Measurements from ENCODE around the gene ZBTB32.
"Not testable (repeated sequence)": the region's sequence is repeated elsewhere in the genome, so short reads cannot be mapped to it uniquely, and the experiment has no call there.

Gene ZBTB32

DNA sequence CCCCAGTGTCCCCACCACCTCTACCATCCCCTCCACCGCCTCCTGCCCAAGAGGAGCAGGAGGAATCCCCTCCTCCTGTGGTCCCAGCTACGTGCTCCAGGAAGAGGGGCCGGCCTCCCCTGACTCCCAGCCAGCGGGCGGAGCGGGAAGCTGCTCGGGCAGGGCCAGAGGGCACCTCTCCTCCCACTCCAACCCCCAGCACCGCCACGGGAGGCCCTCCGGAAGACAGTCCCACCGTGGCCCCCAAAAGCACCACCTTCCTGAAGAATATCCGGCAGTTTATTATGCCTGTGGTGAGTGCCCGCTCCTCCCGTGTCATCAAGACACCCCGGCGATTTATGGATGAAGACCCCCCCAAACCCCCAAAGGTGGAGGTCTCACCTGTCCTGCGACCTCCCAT is 16.3 kb downstream of the ZBTB32 start:
- DNase-seq: no peak
- TF ChIP-seq POLR2A (IDR thresholded peaks at IDR 0.05; ENCODE audit: low read length) (no peak), GATA1 (IDR thresholded peaks at IDR 0.05; ENCODE audit: low read depth, low read length) (no peak)

DNA sequence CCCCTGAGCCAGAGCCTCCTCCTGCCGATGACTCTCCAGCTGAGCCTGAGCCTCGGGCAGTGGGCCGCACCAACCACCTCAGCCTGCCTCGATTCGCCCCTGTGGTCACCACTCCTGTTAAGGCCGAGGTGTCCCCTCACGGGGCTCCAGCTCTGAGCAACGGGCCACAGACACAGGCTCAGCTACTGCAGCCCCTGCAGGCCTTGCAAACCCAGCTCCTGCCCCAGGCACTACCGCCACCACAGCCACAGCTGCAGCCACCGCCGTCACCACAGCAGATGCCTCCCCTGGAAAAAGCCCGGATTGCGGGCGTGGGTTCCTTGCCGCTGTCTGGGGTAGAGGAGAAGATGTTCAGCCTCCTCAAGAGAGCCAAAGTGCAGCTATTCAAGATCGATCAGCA is 17.0 kb downstream of the ZBTB32 start:
- DNase-seq: no peak

DNA sequence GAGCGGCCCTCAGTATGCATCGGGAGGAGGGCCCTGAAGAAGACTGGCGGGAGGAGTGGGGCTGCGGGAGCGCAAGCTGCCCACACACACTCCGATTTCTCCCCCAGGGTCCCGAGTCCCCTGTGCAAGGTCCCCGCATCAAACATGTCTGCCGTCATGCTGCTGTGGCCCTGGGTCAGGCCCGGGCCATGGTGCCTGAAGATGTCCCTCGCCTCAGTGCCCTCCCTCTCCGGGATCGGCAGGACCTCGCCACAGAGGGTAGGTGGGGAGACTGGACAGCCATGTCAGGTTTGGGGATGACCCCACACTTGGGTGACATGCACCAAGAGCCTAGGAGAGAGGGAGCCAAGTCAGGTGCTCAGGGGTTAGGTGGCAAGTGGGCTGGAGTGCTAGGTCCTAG is 18.1 kb downstream of the ZBTB32 start:
- no peak for DNase-seq
- TF ChIP-seq POLR2A (IDR thresholded peaks at IDR 0.05; ENCODE audit: low read length) (no peak), GATA1 (IDR thresholded peaks at IDR 0.05; ENCODE audit: low read depth, low read length) (no peak)

More for the DNA sequence above, 17.0 kb downstream of the ZBTB32 start:
- no peak for TF ChIP-seq GATA1 (IDR thresholded peaks at IDR 0.05; ENCODE audit: low read depth, low read length)
- no peak for TF ChIP-seq POLR2A (IDR thresholded peaks at IDR 0.05; ENCODE audit: low read length)

DNA sequence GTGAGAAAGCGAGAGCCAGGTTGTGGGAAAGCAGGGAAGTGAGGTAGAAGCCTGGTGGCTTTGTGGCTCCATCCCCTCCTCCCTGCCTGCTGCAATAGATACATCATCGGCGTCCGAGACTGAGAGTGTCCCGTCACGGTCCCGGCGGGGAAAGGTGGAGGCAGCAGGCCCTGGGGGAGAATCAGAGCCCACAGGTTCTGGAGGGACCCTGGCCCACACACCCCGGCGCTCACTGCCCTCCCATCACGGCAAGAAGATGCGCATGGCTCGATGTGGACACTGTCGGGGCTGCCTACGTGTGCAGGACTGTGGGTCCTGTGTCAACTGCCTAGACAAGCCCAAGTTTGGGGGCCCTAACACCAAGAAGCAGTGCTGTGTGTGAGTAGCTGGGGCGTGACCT is 18.5 kb downstream of the ZBTB32 start:
- TF ChIP-seq POLR2A (IDR thresholded peaks at IDR 0.05; ENCODE audit: low read length) (no peak), GATA1 (IDR thresholded peaks at IDR 0.05; ENCODE audit: low read depth, low read length) (no peak)
- no peak for DNase-seq

DNA sequence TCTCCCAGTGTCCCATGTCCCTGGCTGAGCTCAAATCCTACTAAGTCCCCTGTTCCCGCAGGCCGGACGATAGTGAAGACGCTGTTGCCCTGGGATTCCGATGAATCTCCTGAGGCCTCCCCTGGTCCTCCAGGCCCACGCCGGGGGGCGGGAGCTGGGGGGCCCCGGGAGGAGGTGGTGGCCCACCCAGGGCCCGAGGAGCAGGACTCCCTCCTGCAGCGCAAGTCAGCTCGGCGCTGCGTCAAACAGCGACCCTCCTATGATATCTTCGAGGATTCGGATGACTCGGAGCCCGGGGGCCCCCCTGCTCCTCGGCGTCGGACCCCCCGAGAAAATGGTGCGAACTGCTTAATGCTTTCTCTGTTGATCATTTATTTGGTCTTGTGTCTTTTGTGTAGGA is 19.3 kb downstream of the ZBTB32 start:
- TF ChIP-seq POLR2A (IDR thresholded peaks at IDR 0.05; ENCODE audit: low read length) (no peak), GATA1 (IDR thresholded peaks at IDR 0.05; ENCODE audit: low read depth, low read length) (no peak)
- no peak for DNase-seq

DNA sequence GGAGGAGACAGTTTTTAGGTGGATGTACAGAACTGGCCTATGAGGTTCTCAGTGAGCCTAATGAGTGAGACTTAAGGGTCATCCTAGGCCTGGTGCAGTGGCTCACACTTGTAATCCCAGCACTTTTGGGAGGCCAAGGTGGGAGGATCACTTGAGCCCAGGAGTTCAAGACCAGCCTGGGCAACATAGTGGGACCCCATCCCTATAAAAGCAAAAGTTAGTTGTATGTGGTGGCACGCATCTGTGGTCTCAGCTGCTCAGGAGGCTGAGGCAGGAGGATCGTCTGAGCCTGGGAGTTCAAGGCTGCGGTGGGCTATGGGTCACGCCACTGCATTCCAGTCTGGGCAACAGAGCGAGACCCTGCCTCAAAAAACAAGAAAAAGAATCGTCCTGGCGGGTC is 19.8 kb downstream of the ZBTB32 start:
- not testable (repeated sequence) for DNase-seq

DNA sequence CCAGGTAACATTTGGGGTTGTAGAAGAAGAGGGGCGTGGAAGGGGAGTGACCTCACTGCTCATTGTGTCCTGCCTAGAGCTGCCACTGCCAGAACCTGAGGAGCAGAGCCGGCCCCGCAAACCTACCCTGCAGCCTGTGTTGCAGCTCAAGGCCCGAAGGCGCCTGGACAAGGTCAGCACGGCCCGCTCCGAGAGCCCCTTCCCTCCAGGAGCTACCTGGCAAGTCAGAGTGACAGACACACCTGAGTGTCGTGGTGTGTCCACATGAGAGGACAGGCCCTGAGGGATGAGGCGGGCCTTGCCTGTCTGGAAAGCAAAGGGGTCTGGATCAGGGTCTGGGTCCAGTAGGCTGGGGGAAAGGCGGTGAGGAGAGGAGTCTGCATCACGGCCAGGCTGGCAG is 20.2 kb downstream of the ZBTB32 start:
- DNase-seq: no peak
- no peak for TF ChIP-seq POLR2A (IDR thresholded peaks at IDR 0.05; ENCODE audit: low read length)
- no peak for TF ChIP-seq GATA1 (IDR thresholded peaks at IDR 0.05; ENCODE audit: low read depth, low read length)

DNA sequence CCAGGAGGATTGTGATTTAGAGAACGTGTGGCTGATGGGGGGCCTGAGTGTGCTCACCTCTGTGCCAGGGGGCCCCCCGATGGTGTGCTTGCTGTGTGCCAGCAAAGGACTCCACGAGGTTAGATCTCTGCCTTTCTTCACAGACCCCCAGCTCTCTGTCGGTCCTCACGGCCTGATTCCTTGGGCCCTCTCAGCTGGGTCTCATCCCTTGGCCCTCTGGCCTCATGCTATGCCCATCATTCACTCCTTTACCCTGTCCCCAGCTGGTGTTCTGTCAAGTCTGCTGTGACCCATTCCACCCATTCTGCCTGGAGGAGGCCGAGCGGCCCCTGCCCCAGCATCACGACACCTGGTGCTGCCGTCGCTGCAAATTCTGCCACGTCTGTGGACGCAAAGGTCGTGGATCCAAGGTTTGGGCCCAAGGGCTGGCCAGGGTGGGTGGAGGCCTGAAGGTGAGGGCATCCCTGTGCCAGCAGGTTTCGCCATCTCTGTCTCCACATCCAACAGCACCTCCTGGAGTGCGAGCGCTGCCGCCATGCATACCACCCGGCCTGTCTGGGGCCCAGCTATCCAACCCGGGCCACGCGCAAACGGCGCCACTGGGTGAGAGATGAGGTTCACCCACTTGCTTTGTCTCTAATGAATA is 21.0 kb downstream of the ZBTB32 start:
- DNase-seq: no peak
- no peak for TF ChIP-seq GATA1 (IDR thresholded peaks at IDR 0.05; ENCODE audit: low read depth, low read length)
- TF ChIP-seq POLR2A (IDR thresholded peaks at IDR 0.05; ENCODE audit: low read length): no peak

DNA sequence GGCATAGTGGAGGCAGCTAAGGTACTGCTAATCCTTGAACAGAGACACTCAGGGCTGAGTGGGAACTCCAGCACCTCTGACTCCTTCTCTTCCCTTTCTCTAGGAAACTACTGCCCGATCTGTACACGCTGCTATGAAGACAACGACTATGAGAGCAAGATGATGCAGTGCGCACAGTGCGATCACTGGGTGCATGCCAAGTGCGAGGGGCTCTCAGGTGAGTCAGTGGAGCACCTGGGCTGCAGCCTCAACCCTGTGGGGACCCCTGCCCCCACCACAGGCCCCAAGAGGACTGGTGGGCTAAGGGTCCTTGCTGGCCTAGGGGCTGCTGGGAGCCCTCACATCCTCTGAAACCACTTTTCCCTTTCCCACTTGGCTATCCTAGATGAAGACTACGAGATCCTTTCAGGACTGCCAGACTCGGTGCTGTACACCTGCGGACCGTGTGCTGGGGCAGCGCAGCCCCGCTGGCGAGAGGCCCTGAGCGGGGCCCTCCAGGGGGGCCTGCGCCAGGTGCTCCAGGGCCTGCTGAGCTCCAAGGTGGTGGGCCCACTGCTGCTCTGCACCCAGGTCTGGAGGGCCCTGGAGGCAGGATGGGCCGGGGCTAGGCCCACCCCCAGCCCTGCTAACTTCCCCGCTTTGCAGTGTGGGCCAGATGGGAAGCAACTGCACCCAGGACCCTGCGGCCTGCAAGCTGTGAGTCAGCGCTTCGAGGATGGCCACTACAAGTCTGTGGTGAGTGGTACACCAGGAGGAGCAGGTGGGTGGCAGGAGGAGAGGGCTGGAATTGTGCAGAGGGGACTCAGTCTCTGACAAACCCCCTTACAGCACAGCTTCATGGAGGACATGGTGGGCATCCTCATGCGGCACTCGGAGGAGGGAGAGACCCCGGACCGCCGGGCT is 22.9 kb downstream of the ZBTB32 start:
- no peak for DNase-seq
- no peak for TF ChIP-seq POLR2A (IDR thresholded peaks at IDR 0.05; ENCODE audit: low read length)
- TF ChIP-seq GATA1 (IDR thresholded peaks at IDR 0.05; ENCODE audit: low read depth, low read length): no peak

DNA sequence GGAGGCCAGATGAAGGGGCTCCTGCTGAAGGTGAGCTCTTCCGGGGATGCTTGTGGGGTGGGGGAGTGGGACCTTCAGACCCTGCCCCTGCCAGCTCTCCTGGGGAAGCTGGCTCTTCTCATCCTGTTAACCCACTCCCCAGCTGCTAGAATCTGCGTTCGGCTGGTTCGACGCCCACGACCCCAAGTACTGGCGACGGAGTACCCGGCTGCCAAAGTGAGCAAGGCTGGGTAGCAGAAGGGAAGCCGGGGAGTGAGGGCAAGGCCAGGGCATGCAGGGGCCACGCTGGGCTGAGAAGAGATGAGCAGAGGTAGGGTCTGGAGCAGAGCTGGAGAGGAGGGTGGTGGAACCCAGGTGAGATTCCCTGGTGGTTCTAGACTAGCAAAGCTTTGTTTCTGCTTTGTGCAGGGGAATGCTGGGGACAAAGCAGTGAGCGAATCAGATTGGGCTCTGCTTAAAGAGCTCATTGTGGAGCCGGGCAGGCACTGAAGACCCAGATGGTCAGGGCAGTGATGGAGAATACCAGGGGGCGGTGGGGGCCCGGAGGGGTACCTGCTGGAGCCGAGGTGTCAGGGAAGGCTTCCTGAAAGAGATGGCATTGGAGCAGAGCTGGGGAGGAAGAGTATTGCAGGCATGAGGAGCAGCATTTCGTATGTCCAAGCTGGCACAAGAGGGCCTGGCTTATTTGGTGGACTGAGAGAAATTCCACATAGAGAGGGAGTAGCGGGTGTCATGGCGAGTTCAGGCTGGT is 23.8 kb downstream of the ZBTB32 start:
- TF ChIP-seq POLR2A (IDR thresholded peaks at IDR 0.05; ENCODE audit: low read length) (no peak), GATA1 (IDR thresholded peaks at IDR 0.05; ENCODE audit: low read depth, low read length) (no peak)

DNA sequence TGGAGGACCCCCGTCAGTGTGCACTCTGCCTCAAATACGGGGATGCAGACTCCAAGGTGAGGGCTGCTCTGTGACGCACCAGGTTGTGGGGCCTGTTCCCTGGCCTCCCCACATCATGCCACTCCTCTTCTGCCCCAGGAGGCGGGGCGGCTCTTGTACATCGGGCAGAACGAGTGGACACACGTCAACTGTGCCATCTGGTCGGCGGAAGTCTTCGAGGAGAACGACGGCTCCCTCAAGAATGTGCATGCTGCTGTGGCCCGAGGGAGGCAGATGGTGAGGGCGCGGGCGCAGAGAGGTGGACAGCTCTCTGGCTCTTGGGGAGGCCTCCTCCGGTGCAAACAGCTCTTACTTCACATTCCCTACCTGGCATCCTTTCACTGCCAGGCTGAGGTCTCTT is 24.7 kb downstream of the ZBTB32 start:
- TF ChIP-seq POLR2A (IDR thresholded peaks at IDR 0.05; ENCODE audit: low read length) (no peak), GATA1 (IDR thresholded peaks at IDR 0.05; ENCODE audit: low read depth, low read length) (no peak)
- no peak for DNase-seq

More for the DNA sequence above, 23.8 kb downstream of the ZBTB32 start:
- DNase-seq: no peak

DNA sequence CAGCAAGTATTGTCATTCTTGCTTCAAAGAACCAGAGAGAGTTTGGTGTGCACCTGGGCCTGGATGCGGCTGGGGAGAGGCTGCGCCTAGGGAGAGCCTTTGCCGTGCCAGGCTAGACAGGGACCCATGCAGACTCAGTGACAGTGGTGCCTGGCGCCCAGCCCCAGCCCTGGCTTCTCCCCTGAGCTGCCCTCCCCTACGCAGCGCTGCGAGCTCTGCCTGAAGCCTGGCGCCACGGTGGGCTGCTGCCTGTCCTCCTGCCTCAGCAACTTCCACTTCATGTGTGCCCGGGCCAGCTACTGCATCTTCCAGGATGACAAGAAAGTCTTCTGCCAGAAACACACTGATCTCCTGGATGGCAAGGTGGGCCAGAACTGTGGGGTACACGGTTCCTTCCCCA is 25.4 kb downstream of the ZBTB32 start:
- TF ChIP-seq POLR2A (IDR thresholded peaks at IDR 0.05; ENCODE audit: low read length): no peak
- no peak for TF ChIP-seq GATA1 (IDR thresholded peaks at IDR 0.05; ENCODE audit: low read depth, low read length)
- no peak for DNase-seq

DNA sequence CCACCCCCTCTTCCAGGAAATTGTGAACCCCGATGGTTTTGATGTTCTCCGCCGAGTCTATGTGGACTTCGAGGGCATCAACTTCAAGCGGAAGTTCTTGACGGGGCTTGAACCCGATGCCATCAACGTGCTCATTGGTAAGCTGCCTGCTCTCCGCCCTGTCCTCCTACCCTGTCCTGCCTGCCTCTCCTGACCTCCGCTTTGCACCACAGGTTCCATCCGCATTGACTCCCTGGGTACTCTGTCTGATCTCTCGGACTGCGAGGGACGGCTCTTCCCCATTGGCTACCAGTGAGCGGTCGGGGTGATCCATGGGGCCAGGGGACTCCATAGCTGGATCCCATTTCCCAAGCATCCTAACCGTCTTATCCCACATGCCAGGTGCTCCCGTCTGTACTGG is 26.0 kb downstream of the ZBTB32 start:
- no peak for DNase-seq
- TF ChIP-seq GATA1 (IDR thresholded peaks at IDR 0.05; ENCODE audit: low read depth, low read length): no peak
- no peak for TF ChIP-seq POLR2A (IDR thresholded peaks at IDR 0.05; ENCODE audit: low read length)

DNA sequence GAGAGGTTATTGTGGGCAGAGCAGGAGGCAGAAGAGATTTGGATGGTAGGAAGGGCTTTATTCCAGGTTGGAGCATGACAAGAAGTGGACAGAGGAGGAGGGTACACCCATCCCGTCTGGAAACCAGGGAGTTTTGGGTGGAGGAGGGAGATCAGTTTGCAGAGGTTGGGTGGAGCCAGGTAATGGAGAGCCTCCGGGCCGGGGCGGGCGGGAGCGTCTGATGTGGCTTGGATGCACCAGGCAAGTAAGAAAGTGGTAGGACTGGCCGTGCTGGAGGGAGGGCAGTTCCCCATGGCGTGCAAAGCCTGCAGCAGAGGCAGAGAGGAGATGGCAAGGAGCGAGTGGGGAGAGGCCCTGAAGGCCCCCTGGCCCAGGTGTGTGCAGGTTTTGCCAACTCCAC is 27.0 kb downstream of the ZBTB32 start:
- TF ChIP-seq GATA1 (IDR thresholded peaks at IDR 0.05; ENCODE audit: low read depth, low read length): no peak
- TF ChIP-seq POLR2A (IDR thresholded peaks at IDR 0.05; ENCODE audit: low read length): no peak
- DNase-seq: no peak
